HFF-Myc (cell line): Measurements from ENCODE around the gene CXorf65.

Experiments used
- DNase-seq: peaks from one replicate; pipeline ENCODE4 v3.0.0-alpha.2; 2011; ENCODE audit warnings: low read depth; ENCODE audit errors: extremely low read depth
- H3K4me3 ChIP-seq: replicated peaks from 2 replicates; pipeline ENCODE4 v1.5.1; 2011; ENCODE audit warnings: low read depth, mild to moderate bottlenecking, control low read depth, low read length
- TF ChIP-seq, protein P1 (sequence below): IDR thresholded peaks from 2 replicates; pipeline ENCODE4 v1.5.1; 2012; ENCODE audit warnings: mild to moderate bottlenecking, low read depth, low read length, control low read depth; ENCODE audit errors: missing control alignments

CXorf65 gene

GRCh38 chrX:71085900-71086299, 20.6 kb downstream of the CXorf65 start:
- TF ChIP-seq, protein P1, sequence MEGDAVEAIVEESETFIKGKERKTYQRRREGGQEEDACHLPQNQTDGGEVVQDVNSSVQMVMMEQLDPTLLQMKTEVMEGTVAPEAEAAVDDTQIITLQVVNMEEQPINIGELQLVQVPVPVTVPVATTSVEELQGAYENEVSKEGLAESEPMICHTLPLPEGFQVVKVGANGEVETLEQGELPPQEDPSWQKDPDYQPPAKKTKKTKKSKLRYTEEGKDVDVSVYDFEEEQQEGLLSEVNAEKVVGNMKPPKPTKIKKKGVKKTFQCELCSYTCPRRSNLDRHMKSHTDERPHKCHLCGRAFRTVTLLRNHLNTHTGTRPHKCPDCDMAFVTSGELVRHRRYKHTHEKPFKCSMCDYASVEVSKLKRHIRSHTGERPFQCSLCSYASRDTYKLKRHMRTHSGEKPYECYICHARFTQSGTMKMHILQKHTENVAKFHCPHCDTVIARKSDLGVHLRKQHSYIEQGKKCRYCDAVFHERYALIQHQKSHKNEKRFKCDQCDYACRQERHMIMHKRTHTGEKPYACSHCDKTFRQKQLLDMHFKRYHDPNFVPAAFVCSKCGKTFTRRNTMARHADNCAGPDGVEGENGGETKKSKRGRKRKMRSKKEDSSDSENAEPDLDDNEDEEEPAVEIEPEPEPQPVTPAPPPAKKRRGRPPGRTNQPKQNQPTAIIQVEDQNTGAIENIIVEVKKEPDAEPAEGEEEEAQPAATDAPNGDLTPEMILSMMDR, result no peak

GRCh38 chrX:71082822-71083221, 23.7 kb downstream of the CXorf65 start:
- H3K4me3 ChIP-seq, result no peak overlapping the region
- TF ChIP-seq, protein P1, result no peak
- DNase-seq, result no peak

More at GRCh38 chrX:71085900-71086299, 20.6 kb downstream of the CXorf65 start:
- DNase-seq, result no peak
- no peak overlapping the region for H3K4me3 ChIP-seq

DNA sequence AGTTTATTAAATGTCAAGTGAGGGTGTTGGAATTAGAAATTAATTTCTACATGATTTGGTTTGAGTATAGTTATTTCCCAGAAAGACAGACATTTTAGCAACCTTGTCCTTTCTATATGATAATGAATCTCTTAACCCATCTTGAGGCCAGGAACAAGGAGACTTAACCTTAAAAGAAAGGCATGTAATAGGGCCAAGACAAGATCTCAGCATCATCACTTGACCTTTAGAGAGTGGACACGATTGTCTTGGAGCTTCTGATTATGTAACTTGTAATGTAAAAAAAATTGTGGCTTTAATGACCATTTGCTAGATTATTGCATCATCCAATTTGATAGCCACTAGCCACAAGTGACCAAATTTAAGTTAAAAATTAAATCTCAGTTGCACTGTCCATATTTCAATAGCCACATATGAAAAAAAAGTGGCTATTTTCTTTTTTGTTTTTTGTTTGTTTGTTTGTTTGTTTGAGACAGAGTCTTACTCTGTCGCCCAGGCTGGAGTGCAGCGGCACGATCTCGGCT, 24.4 kb downstream of the CXorf65 start:
- H3K4me3 ChIP-seq, result no peak overlapping the region
- no peak for DNase-seq
- TF ChIP-seq, protein P1, result no peak

- no peak for DNase-seq
- no peak overlapping the region for H3K4me3 ChIP-seq
- TF ChIP-seq, protein P1, result no peak
Observed at GRCh38 chrX:71081330-71082123, 25.0 kb downstream of the CXorf65 start.

GRCh38 chrX:71070531-71070930, 36.0 kb downstream of the CXorf65 start:
- no peak overlapping the region for H3K4me3 ChIP-seq
- no peak for DNase-seq

DNA sequence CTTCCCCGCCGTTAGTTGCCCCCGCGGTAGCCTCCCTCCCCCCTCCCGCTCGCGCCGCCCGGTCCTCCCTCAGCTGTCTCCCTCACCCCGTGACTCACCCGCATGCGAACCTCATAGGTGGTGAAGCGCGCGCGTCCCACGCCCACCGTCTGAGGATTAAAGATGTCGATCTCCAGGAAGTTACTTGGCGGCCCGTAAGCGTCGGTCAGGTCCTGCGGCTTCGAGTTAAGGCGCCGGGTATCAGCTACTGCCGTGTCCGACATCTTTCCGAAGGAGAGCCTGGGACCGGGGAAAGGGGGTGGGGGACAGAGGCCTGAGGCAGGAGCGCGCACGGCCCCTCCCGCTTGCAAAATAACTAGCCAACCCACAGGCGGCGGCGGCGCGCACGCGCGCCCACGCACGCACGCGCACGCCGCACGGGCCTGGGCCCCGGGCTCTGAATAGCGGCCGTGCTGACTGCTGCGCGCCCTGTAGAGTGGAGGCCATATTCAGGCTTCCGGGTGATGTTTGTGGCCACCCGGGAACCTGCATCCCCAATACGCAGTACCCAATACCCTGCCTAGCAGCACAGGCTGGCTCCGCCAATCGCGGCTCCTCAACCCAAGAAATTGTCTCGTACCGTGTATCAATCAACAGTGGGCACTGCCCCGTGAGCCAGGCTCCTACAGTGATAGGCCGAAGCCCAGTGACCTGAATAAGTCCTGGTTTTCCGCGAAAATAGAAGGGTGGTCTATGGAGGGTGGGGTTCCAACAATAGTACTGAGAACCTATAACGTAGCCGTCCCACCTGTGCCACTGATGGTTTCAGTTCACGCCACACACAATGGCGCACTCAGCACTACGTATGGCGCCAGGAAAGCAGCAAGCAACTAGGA, 38.3 kb downstream of the CXorf65 start, which contains the start of gene SNX12:
Gene SNX12 (minus strand): TSS at position 291 of the 875 bp plus-strand sequence. CDS start 28 bp downstream, at position 263.
- peak; percentile 78 for DNase-seq
- H3K4me3 ChIP-seq, result peak within 1 kb of the TSS; percentile 65
- TF ChIP-seq, protein P1, result no peak

More at GRCh38 chrX:71070531-71070930, 36.0 kb downstream of the CXorf65 start:
- TF ChIP-seq, protein P1, result no peak
